HG02678 (cell line): ENCODE results near the gene STAT6.

ENCODE experiments used
- ATAC-seq: cut with Tn5 transposase; IDR thresholded peaks from one replicate; pipeline ENCODE4 v1.9.1; 2021; ENCODE audit warnings: mild to moderate bottlenecking, moderate library complexity; ENCODE audit not compliant: unreplicated experiment

The STAT6 gene

GRCh38 chr12:57146961-57147944, 36.1 kb upstream of the STAT6 start, which contains the start of gene LRP1-AS:
LRP1-AS (minus strand) TSS chr12:57147619.
- no peak for ATAC-seq

GRCh38 chr12:57146092-57146491, 34.9 kb upstream of the STAT6 start:
- ATAC-seq = no peak

- no peak for ATAC-seq
Measured at GRCh38 chr12:57145460-57146059, 34.4 kb upstream of the STAT6 start.

- ATAC-seq = no peak
Measured at GRCh38 chr12:57143454-57143853, 32.3 kb upstream of the STAT6 start.

- ATAC-seq = no peak
Measured at GRCh38 chr12:57142727-57143126, 31.6 kb upstream of the STAT6 start.

- ATAC-seq = no peak
Measured at GRCh38 chr12:57142121-57142520, 31.0 kb upstream of the STAT6 start.

- ATAC-seq = no peak
Measured at GRCh38 chr12:57141249-57141648, 30.1 kb upstream of the STAT6 start.

GRCh38 chr12:57139796-57140649, 28.9 kb upstream of the STAT6 start:
- no peak for ATAC-seq

GRCh38 chr12:57138526-57139272, 27.5 kb upstream of the STAT6 start:
- no peak for ATAC-seq

GRCh38 chr12:57135527-57136326, 24.6 kb upstream of the STAT6 start:
- ATAC-seq = no peak

GRCh38 chr12:57134949-57135348, 23.8 kb upstream of the STAT6 start:
- ATAC-seq = no peak

- no peak for ATAC-seq
Measured at GRCh38 chr12:57133916-57134315, 22.8 kb upstream of the STAT6 start.

- no peak for ATAC-seq
Measured at GRCh38 chr12:57133013-57133569, 21.9 kb upstream of the STAT6 start.

- ATAC-seq = no peak
Measured at GRCh38 chr12:57131896-57132744, 21.0 kb upstream of the STAT6 start.

- ATAC-seq = no peak
Measured at GRCh38 chr12:57130941-57131340, 19.8 kb upstream of the STAT6 start.

- ATAC-seq = no peak
Measured at GRCh38 chr12:57129889-57130288, 18.7 kb upstream of the STAT6 start.

GRCh38 chr12:57129321-57129842, 18.2 kb upstream of the STAT6 start:
- no peak for ATAC-seq
